HG03066 (cell line): ENCODE data around the gene CDY2B.
"Not testable (repeated sequence)": the region's sequence is repeated elsewhere in the genome, so short reads cannot be mapped to it uniquely, and the experiment has no call there.

Source experiments
- ATAC-seq: cut with Tn5 transposase; IDR thresholded peaks from one replicate; pipeline ENCODE4 v1.9.1; 2021; ENCODE audit warnings: low read depth; ENCODE audit not compliant: unreplicated experiment

CDY2B gene, protein sequence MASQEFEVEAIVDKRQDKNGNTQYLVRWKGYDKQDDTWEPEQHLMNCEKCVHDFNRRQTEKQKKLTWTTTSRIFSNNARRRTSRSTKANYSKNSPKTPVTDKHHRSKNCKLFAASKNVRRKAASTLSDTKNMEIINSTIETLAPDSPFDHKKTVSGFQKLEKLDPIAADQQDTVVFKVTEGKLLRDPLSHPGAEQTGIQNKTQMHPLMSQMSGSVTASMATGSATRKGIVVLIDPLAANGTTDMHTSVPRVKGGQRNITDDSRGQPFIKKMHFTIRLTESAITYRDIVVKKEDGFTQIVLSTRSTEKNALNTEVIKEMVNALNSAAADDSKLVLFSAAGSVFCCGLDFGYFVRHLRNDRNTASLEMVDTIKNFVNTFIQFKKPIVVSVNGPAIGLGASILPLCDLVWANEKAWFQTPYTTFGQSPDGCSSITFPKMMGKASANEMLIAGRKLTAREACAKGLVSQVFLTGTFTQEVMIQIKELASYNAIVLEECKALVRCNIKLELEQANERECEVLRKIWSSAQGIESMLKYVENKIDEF

DNA sequence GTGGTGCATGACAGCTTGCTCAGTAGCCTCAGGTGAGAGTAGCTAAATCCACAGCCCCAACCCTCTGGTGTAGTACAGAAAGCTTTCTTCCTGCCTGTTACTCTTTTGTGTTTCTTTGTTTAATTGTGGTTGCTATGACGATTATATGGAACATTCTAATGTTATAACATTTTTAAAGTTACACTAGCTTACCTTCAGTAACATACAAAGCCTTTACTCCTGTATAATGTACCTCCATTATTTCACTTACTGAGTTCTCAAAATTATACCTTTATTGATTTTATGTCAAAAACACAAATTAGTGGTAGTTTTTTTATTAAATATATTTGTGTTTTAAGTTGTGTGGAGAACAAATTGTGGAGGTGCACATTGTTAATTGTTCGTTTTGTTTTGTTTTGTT is at the start of gene CDY2B:
CDY2B (minus strand) TSS at position 101 of the 400 bp plus-strand sequence. CDS start 328 bp downstream, outside the sequence.
- ATAC-seq, result not testable (repeated sequence)

DNA sequence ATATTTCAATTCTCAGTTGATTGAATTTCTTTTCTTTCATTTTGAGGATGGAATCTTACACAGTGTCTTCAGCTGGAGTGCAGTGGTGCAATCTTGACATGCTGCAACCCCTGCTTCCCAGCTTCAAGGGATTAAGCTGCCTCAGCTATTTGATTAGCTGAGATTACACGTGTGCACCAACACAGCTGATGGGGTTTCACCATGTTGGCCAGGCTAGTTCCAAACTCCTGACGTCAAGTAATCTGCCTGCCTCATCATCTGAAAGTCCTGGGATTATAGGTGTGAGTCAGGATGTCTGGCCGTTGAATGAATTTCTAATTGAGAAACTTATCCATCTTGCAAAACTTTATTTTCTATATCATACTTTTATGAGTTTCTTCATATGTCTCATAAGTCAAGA is 28.0 kb upstream of the CDY2B start:
- not testable (repeated sequence) for ATAC-seq

DNA sequence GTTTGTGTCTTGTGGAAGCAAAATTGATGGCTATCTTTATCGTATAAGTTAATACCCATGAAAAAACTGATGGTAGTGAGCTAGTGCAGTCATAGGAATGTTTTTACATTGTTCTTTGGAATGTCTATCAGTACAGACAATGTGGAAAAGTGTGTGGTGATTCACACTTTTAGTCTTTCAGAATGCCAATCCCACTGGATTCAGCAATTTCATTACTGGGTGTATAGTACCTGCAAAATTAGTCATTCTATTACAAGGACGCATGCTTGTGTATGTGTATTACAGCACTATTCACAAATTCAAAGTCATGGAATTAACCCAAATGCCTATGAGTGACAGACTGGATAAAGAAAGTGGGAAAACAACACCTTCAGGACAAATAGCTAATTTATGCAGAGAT is 27.3 kb upstream of the CDY2B start:
- not testable (repeated sequence) for ATAC-seq

DNA sequence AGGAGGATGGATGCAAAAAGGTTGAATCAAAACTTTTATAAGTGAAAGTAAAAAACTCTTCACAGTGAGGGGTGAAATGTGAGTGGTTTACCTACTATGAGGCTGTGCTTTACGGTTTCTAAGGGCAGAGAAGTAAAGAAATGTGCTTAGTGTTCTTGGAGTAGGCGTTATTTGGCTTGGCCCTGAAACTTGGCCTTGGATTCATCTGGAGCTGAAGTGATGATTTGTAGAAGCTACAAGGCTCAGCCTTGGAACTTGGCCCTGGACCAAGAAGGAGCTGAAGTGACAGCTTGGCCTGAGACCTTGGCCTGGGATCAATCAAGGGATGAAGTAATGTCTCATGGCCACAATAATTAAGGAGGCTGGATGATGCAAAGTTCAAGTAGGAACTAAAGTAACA is 1.7 kb upstream of the CDY2B start:
- ATAC-seq, result not testable (repeated sequence)

DNA sequence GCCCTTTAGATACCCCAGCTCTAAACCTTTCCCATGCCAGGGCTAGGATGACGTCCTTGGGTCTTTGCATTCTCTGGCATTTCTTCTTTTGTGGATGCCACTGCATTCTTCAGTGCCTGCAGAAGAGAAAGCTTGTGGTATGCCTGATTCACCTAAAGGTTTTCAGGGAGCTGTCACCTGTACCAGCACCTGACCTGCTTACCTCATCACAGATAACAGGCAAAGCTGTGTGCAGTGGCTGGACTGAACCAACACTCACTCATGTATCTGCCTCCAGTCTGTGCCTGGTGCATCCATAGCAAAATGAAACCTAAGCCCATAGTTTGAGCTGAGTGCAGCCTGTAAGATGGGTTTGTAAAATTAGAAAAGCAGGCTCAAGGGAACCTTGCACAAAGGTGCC is 3.3 kb downstream of the CDY2B start:
- not testable (repeated sequence) for ATAC-seq

DNA sequence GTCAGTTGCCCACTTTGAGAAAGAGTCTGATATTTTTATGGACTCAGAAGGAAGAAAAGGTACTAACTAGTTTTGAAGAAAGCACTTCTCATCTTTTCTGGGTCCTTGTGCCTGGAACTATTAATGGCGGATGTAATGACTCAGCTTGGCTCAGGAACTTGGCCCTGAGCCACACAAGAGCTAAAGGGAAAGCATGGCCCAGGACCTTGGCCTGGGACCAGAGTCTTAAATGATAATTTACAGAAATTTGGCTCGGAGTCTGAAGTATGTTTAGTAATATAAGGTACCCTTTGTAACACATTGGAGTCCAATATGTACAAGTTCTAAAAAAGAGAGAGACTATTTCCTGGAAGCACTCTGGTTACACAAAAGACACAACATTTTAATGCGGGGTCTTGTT is 4.6 kb downstream of the CDY2B start:
- not testable (repeated sequence) for ATAC-seq

DNA sequence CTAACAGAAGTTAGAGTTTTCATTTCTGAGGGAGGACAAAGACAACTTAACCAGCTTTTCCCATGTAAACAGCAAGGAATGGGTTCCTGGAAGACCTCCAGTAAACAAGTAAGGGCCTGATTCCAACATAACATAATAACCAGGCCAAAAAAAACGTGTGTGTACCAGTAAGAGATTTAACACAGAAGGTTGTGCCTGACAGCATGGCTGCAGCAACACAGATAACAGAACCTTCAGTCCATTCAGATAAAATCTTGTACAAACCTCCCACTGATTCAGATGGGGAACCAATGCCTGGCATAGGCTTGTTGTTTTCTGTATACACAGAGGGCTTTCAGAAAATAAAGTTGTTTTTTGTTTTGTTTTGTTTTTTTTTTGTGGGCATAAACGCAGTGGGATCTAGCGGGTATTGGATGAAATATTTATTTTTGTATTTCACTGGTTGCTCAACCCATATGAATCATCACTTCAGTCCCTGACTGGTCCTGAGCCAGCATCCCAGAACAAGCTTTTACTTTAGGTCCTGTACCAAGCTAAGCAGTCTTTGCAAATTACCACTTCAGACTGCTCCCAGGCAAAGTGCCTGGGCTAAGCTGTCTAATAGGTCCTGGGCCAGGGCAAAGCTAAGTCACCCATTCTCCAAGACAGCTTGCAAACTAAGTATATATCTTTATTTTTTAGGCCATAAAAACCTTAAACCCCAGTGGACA is 8.7 kb downstream of the CDY2B start:
- ATAC-seq, result not testable (repeated sequence)

DNA sequence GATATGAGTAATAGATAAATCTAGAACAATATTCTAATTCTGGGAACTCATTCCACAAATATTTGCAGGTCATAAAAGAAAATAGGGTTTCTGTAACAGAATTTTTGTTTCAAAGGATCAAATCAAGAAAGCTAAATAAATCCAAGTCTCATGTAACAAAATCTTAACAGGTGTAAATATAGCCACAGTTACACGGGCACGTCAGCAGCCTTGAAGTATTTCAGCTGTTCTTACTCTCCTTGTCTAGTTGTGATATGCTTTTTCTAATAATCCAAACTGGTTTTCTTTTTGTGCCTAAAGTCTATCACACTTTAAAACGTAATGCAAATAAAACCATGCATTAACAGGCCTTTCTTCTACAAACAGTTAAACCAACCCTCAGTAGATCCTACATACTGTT is 9.3 kb downstream of the CDY2B start:
- ATAC-seq, result not testable (repeated sequence)

DNA sequence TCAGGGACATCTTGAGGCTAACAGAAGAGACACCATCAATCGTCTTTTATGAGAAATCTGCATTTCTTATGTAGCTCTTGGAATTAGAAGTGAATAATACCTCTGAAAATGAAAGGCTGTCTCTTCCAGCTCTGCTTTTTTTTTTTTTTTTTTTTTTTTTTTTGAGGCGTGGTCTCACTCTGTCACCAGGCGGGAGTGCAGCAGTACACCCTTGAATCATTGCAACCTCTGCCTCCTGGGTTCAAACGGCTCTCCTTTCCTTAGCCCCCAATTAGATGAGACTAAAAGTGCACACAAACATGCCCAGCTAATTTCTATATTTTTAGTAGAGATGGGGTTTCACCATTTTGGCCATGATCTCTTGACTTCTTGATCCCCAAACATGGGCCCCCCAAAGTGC is 12.2 kb downstream of the CDY2B start:
- not testable (repeated sequence) for ATAC-seq

DNA sequence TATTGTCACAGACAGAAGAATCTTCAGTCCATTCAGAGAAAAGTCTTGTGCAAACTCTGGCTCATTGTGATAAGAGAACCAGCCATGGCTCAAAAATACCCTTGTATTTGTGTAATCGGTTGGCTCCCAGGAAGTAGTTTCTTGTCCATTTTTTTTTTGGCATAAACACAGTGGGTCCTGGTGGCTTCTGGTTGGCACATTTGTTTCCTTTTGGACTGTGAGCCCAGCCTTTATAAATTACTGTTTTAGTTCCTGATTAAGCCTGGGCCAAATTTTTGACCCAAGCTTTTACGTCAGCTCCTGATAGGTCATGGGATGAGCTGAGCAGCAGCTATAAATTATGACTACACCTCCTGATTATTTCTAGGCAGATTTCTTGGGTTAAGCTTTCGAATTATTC is 19.4 kb downstream of the CDY2B start:
- not testable (repeated sequence) for ATAC-seq

DNA sequence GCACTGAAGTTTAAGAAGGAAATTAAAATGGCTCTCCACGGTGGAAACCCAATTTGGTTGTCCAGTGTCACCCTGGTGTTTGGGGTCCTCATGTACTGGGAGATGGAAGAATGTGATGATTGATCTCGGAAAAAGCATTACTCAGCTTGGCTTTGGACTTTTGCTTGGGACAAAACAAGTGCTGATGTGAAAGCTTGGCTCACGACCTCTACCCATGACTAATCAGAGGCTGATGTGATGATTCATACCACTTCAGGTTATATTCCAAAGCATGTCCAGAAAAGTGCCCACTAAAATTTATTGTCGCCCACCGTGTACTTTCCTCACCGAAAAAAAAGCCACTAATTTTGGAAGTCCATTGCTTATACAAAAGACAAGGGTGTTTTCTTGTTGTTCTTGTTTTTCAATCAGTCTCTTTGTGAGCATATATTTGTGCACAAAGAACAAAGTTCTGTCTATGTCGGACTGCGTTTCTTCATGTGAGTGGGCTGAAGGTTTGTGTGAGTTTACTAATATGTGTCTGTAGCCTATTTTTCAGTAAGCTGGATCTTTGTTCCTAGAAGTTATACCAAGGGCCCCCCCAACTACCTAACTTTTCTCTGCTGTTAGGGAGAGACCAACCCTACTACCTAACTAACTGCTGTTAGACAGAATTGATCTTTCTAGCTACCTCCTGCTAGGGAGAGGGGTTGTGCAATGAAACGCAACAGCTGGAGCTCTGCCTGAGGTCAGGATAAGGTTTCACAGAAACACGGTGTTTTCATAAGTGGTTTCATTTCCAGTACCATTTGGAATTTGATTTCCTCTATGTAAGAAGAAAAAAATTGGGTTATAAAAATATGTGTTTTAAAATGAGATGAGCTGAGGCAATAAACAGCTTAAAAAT is 22.8 kb downstream of the CDY2B start:
- not testable (repeated sequence) for ATAC-seq

DNA sequence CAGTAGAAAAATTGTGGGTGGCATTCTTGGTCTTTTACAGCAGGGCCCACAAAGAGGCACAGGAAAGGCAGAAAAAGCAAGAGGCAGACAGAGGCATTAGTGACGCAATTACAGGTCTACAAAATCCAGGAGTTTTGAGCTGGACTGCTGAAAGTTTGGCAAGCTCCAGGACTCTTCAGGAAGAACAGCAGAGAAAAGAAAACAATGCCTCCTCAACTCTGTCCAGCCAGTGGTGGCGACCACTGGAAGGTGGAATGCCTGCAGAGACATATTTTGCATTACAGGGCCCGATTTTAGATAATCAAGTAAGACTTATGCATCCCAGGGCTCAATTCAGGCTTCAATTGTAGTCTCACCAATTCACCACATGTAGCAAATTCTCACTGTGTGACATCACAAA is 23.5 kb downstream of the CDY2B start:
- not testable (repeated sequence) for ATAC-seq

DNA sequence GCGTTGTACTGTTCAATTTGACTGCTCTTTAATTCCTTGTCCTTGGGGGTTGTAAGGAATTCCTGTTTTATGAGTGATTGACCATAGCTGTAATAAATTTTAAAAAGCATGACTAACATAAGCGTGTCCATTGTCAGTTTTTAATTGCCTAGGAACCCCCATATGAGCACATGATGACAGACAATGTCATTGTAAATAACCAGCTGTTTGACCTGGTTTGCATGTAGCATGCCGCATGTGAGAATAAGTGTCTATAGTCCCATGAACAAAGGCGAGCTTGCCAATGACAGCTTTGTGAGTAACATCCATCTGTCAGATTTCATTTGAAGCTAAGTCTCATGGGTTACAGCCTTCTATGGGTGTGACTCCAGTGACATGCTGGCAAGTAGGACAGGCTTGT is 30.9 kb downstream of the CDY2B start:
- not testable (repeated sequence) for ATAC-seq

DNA sequence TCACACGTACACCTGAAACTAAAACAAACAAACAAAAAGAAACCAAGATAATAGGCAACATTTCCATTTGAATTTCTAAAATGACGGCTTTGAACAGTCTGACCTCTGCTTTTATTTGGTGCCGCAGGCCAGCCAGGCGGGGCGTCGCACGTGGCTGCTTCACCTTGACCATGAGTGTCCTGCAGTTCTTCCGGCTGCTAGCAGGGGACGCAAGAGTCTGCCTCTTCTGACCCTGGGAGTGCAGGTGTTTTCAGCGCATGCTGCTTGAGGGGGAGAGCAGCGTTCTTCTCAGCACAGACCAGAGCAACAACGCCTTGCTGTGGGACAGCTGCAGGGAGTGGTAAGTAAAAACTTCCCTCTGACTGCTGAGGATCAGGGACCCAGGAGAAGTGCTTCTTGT is 47.9 kb downstream of the CDY2B start:
- ATAC-seq, result not testable (repeated sequence)
